ENCODE results near the gene ATAD2B.

DNA sequence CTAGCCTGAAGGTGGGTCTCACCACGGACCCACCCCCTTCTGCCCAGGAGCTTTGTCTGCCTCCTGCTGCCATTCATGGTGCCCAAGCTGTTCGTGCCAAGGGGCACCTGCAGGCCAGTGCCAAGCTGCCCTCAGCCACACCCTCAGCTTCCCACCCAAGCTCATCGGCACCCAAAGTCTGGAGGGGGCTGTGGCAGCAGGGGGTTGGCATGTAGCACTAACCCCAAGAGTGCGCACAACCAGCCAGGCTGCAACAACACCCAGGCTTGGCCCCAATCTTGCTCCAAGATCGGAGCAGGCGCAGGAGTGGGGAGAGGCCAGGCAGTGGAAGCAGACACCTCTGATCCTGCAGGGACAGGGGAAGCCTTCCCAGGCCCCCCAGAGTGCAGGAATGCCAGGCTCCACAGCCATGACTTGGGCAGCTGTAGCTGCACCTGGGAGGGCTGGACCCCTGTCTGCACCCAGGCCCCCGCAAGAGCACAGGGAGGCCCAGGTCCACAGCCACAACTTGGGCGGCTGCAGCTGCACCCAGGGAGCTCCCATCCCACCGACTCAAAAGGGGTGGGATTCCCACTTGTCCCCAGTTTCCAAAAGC, 89.9 kb downstream of the ATAD2B start:
- TF ChIP-seq, protein P1, sequence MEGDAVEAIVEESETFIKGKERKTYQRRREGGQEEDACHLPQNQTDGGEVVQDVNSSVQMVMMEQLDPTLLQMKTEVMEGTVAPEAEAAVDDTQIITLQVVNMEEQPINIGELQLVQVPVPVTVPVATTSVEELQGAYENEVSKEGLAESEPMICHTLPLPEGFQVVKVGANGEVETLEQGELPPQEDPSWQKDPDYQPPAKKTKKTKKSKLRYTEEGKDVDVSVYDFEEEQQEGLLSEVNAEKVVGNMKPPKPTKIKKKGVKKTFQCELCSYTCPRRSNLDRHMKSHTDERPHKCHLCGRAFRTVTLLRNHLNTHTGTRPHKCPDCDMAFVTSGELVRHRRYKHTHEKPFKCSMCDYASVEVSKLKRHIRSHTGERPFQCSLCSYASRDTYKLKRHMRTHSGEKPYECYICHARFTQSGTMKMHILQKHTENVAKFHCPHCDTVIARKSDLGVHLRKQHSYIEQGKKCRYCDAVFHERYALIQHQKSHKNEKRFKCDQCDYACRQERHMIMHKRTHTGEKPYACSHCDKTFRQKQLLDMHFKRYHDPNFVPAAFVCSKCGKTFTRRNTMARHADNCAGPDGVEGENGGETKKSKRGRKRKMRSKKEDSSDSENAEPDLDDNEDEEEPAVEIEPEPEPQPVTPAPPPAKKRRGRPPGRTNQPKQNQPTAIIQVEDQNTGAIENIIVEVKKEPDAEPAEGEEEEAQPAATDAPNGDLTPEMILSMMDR (IDR thresholded peaks at IDR 0.05): no peak
- TF ChIP-seq EP300 (IDR thresholded peaks at IDR 0.05) (no peak), POLR2A (IDR thresholded peaks at IDR 0.05) (no peak)

Data from sigmoid colon (tissue), 4 donors.